T-cell (primary cell): Measurements from ENCODE around the gene FAM47B. TPM values are rescaled to one million over a fixed set of nuclear protein-coding genes. Genes with fewer than 3 reads are reported as not detected.

Source experiments
- ATAC-seq, 4 experiments: fragments of 200-7000 bp in 3 of 4; fragments of 150-1000 bp in 1 of 4; cut with Tn5 transposase; replicated peaks in 1 of 4; 1 replicate in 3 of 4; 2 replicates in 1 of 4; pipeline ENCODE4 v1.10.0; 2021; ENCODE audit warnings: moderate library complexity in 3 of 4, mild to moderate bottlenecking in 2 of 4, moderate number of reproducible peaks in 1 of 4
- CTCF ChIA-PET, 2 donors: fragments of 300-600 bp; sonication (Branson Sonifier 250); formaldehyde crosslinking; loops; one replicate each; lab custom pipeline; 2022; ENCODE audit warnings: antibody characterized with exemption in 2 of 2; lab: Charles Lee
- POLR2A ChIA-PET, 2 donors: fragments of 300-600 bp; sonication (Branson Sonifier 250); formaldehyde crosslinking; loops; one replicate each; lab custom pipeline; 2022; ENCODE audit warnings: antibody characterized with exemption in 2 of 2; lab: Charles Lee
- DNase-seq, 35 experiments: peaks; one replicate each; pipeline versions ENCODE4 v3.0.0 to v3.0.0-alpha.2; 2013 to 2023
- H3K27ac ChIP-seq: one replicate; pipeline ENCODE4 v1.5.1; 2013; ENCODE audit warnings: low read length
- H3K27me3 ChIP-seq, 2 experiments: replicated peaks in 1 of 2; 1 replicate in 1 of 2; 2 replicates in 1 of 2; pipeline versions ENCODE4 v1.6.1 to v1.7.0; 2013; ENCODE audit warnings: low read length in 1 of 2, mixed read lengths in 1 of 2; ENCODE audit not compliant: control insufficient read depth in 2 of 2, insufficient read depth in 2 of 2; ENCODE audit errors: extremely low read depth in 1 of 2
- H3K36me3 ChIP-seq, 2 donors: 1 replicate in 1 of 2; 2 replicates in 1 of 2; pipeline versions ENCODE4 v1.6.1 to v1.7.0; 2013; ENCODE audit warnings: low read length in 1 of 2; ENCODE audit not compliant: control insufficient read depth in 2 of 2, insufficient read depth in 1 of 2; ENCODE audit errors: extremely low read depth in 1 of 2
- H3K4me1 ChIP-seq, 2 experiments: 1 replicate in 1 of 2; 2 replicates in 1 of 2; pipeline versions ENCODE4 v1.6.1 to v1.7.0; 2013; ENCODE audit warnings: low read length in 2 of 2, mixed read lengths in 1 of 2; ENCODE audit not compliant: insufficient read depth in 2 of 2, control insufficient read depth in 1 of 2; ENCODE audit errors: extremely low read depth in 1 of 2
- H3K4me3 ChIP-seq, 2 donors: 1 replicate in 1 of 2; 2 replicates in 1 of 2; pipeline versions ENCODE4 v1.5.1 to v1.7.0; 2013; ENCODE audit warnings: mild to moderate bottlenecking in 2 of 2, low read length in 1 of 2, moderate library complexity in 1 of 2; ENCODE audit not compliant: control insufficient read depth in 1 of 2; ENCODE audit errors: extremely low read depth in 1 of 2
- H3K9me3 ChIP-seq: 2 replicates; pipeline ENCODE4 v1.7.0; 2013
- H3K27ac Mint-ChIP-seq, 2 donors: one replicate each; pipeline ENCODE4 v1.8.0; 2020 to 2021; ENCODE audit warnings: mild to moderate bottlenecking in 2 of 2, mixed read lengths in 2 of 2
- H3K27me3 Mint-ChIP-seq, 2 donors: one replicate each; pipeline ENCODE4 v1.8.0; 2021 to 2022; ENCODE audit warnings: mixed read lengths in 2 of 2
- H3K36me3 Mint-ChIP-seq: one replicate; pipeline ENCODE4 v1.8.0; 2021; ENCODE audit warnings: mixed read lengths
- H3K4me1 Mint-ChIP-seq, 3 donors: one replicate each; pipeline ENCODE4 v1.8.0; 2020 to 2022; ENCODE audit warnings: mixed read lengths in 3 of 3, mild to moderate bottlenecking in 1 of 3
- H3K4me3 Mint-ChIP-seq, 3 donors: one replicate each; pipeline ENCODE4 v1.8.0; 2020 to 2022; ENCODE audit warnings: mild to moderate bottlenecking in 3 of 3, mixed read lengths in 3 of 3, moderate library complexity in 3 of 3
- H3K9me3 Mint-ChIP-seq, 3 donors: one replicate each; pipeline ENCODE4 v1.8.0; 2020 to 2022; ENCODE audit warnings: mixed read lengths in 3 of 3
- WGBS: methylation state at CpG from one replicate; pipeline ENCODE4 v1.1.5; 2013; ENCODE audit warnings: missing lambda C conversion rate; ENCODE audit not compliant: insufficient coverage; 5-methylcytosine and 5-hydroxymethylcytosine counted together
- total RNA-seq, 35 experiments: library from RNA in 6 of 35; stranded (reverse) in 6 of 35; fragments of 120-200 nt in 1 of 35; gene quantifications; one replicate each; pipeline versions ENCODE4 v1.2.1 to v1.2.4 and lab custom pipeline; 2013 to 2026

The FAM47B gene
- total RNA-seq (not detected), total RNA-seq (lab: John Stamatoyannopoulos, UW) (0 reads per million in 29 experiments)
- not detected for total RNA-seq (2013)

DNA sequence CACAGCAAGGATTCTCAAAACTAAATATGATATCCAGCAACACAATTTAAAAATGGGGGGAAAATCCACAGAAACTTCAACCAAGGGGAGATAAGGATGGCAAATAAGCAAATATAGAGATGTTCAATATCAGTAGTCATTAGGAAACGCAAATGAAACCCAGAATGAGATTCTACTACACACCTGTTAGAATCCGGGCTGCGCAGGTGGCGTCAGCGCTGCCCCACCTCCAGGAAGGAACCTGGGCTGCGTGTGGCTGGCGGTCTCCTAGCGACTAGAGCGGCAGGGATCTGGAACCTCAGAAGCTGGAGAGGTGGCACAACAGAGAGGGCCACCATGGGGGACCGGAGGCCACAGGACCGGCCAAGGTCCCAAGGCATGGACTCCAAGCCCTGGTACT lies at the start of gene FAM47B:
FAM47B (plus strand) TSS at position 301 of the 400 bp plus-strand sequence; CDS start at position 337, 36 bp downstream.
- Histone ChIP-seq H3K27ac (no peak within 1 kb of the TSS), H3K4me3 (no peak within 1 kb of the TSS), H3K36me3 (no peaks in the 10 kb centered on the region), H3K9me3 (no peaks in the 10 kb centered on the region), H3K27me3 (no peaks in the 10 kb centered on the region), H3K4me1 (no peaks in the 10 kb centered on the region)
- no peaks in the 10 kb centered on the region for H3K4me1 Mint-ChIP-seq
- WGBS: 96% methylated on average over 8 of the region's 11 CpGs
- peaks cover 0 to 6% (median 5%) of the 10 kb centered on the region in 3 donors for H3K9me3 Mint-ChIP-seq
- no peaks in the 10 kb centered on the region for H3K36me3 Mint-ChIP-seq
- ATAC-seq (no peak), DNase-seq (no peak)
- no peaks in the 10 kb centered on the region for H3K27me3 Mint-ChIP-seq
- H3K27ac Mint-ChIP-seq: no peak within 1 kb of the TSS
- CTCF ChIA-PET: no interaction called here
- POLR2A ChIA-PET: no interaction called here
- H3K4me3 Mint-ChIP-seq: no peak within 1 kb of the TSS

DNA sequence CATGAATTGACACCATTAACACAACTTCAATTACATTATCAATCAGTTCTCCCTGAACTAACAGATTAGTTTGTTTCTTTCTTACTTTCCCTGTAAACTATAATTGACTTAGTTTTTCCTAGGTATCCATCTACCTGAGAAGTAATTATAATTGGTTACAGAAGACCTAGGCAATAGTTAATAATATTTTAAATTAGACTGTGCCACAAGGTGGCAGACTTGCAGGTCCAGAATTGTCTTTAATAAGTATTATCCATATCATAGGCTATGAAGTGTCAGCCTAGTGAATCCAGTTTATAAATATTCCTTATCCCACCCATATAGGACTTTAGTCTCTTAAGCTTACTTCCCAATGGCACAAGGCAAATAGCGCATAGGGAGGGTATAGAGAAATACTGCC lies 48.9 kb upstream of the FAM47B start:
- ChIA-PET CTCF (no interaction called here), POLR2A (no interaction called here)
- Histone ChIP-seq H3K27ac (no peak overlapping the region), H3K4me3 (no peak overlapping the region), H3K4me1 (no peaks in the 10 kb centered on the region), H3K36me3 (no peaks in the 10 kb centered on the region), H3K27me3 (no peaks in the 10 kb centered on the region), H3K9me3 (no peaks in the 10 kb centered on the region)
- Mint-ChIP-seq H3K27me3 (peaks cover 0 to 4% of the 10 kb centered on the region in 2 donors), H3K27ac (no peak overlapping the region), H3K4me1 (no peaks in the 10 kb centered on the region), H3K9me3 (peaks cover 0 to 4% (median 0%) of the 10 kb centered on the region in 3 donors), H3K4me3 (no peak overlapping the region), H3K36me3 (no peaks in the 10 kb centered on the region)
- ATAC-seq (no peak), DNase-seq (no peak)
- whole genome bisulfite sequencing: no CpG with 5 or more reads among the region's 1 CpG

DNA sequence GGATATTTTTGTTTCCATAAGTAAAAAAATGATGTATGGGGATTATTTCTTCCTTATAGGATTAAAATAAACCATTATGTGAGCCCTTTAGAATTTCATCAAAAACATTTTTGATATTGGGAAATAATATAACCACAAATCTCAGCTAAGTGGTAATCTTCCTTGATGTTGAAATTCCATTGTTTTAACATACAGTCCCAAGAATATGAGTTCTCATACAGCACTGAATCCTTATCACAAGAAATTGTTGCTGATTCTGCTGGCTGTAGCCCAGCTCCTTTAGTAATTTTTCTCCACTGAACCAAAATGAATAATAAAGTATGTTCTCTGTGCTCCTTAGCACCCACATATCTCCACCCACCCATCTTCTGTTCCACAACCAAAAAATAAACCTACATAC lies 41.9 kb upstream of the FAM47B start:
- no peaks in the 10 kb centered on the region for H3K9me3 ChIP-seq
- Mint-ChIP-seq H3K36me3 (no peaks in the 10 kb centered on the region), H3K4me3 (no peak overlapping the region), H3K27me3 (peaks cover 0 to 4% of the 10 kb centered on the region in 2 donors), H3K4me1 (no peaks in the 10 kb centered on the region), H3K9me3 (peaks cover 0 to 17% (median 4%) of the 10 kb centered on the region in 3 donors), H3K27ac (no peak overlapping the region)
- DNase-seq (no peak), ATAC-seq (no peak)
- CTCF ChIA-PET: no interaction called here
- H3K4me1 ChIP-seq: no peaks in the 10 kb centered on the region
- no peak overlapping the region for H3K4me3 ChIP-seq
- no peak overlapping the region for H3K27ac ChIP-seq
- no peaks in the 10 kb centered on the region for H3K36me3 ChIP-seq
- POLR2A ChIA-PET: no interaction called here
- H3K27me3 ChIP-seq: no peaks in the 10 kb centered on the region

DNA sequence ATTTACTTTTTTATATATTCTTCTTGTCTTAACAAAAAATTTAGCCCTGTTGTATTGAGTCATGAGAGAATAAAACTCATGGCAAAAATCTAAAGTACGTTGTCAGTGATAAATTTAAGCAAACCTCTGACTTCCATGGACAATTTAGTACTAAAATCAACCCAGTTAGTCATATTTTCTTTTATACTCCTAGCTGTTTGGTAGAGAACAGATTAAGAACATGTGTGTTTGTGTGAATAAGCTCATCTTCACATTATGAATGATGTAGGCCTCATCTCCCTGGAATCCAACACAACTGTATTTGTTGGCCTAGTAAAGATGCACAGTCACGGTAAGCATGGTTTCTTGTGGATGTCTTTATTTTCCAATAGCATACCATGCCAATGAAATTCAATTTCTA lies 40.8 kb upstream of the FAM47B start:
- H3K36me3 Mint-ChIP-seq: no peaks in the 10 kb centered on the region
- peaks cover 0 to 4% of the 10 kb centered on the region in 2 donors for H3K27me3 Mint-ChIP-seq
- CTCF ChIA-PET: no interaction called here
- H3K4me1 Mint-ChIP-seq: no peaks in the 10 kb centered on the region
- DNase-seq (no peak), ATAC-seq (no peak)
- no peaks in the 10 kb centered on the region for H3K27me3 ChIP-seq
- no peak overlapping the region for H3K4me3 Mint-ChIP-seq
- H3K9me3 ChIP-seq: no peaks in the 10 kb centered on the region
- POLR2A ChIA-PET: no interaction called here
- H3K27ac Mint-ChIP-seq: no peak overlapping the region
- H3K4me3 ChIP-seq: no peak overlapping the region
- no peaks in the 10 kb centered on the region for H3K4me1 ChIP-seq
- H3K27ac ChIP-seq: no peak overlapping the region
- H3K9me3 Mint-ChIP-seq: peaks cover 0 to 17% (median 4%) of the 10 kb centered on the region in 3 donors
- no peaks in the 10 kb centered on the region for H3K36me3 ChIP-seq
- no CpG with 5 or more reads among the region's 2 CpGs for WGBS

DNA sequence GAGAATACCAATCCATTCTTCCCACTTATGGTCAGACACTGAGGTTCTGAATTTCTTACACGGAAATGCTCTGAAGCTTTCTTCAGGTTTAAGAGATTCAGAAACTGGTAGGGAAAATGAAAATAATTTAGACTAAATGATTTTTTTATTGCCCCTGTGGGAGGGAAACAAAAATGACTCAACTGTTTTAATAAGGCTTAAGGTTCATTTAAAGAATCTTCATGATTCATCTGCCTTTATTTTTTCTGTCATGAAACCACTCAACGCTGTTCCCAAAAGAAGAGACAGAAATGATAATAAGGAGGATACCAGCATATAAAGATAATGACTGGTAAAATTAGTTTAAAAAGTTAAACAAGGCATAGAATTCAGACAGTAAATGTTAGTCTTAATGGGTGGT lies 39.3 kb upstream of the FAM47B start:
- DNase-seq (no peak), ATAC-seq (no peak)
- Mint-ChIP-seq H3K36me3 (no peaks in the 10 kb centered on the region), H3K4me3 (no peak overlapping the region), H3K27ac (no peak overlapping the region), H3K27me3 (peaks cover 0 to 3% of the 10 kb centered on the region in 2 donors), H3K4me1 (no peaks in the 10 kb centered on the region), H3K9me3 (peaks cover 0 to 22% (median 4%) of the 10 kb centered on the region in 3 donors)
- Histone ChIP-seq H3K27ac (no peak overlapping the region), H3K4me3 (no peak overlapping the region), H3K27me3 (no peaks in the 10 kb centered on the region), H3K4me1 (no peaks in the 10 kb centered on the region), H3K36me3 (no peaks in the 10 kb centered on the region), H3K9me3 (no peaks in the 10 kb centered on the region)
- no CpG with 5 or more reads among the region's 2 CpGs for WGBS
- ChIA-PET CTCF (no interaction called here), POLR2A (no interaction called here)

DNA sequence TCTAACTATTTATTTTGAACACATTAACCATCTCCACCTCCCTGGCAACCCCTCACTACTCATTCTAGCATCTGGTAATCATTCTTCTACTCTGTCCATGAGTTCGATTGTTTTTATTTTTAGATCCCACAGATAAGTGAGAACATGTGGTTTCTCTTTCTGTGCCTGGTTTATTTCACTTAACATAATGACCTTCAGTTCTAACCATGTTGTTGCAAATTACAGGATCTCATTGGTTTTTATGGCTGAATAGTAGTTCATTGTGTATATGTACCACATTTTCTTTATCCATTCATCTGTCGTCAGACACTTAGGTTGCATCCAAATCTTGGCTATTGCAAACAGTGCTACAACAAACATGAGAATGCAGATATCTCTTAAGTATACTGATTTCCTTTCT lies 33.4 kb upstream of the FAM47B start:
- H3K9me3 ChIP-seq: no peaks in the 10 kb centered on the region
- no peak for ATAC-seq
- Mint-ChIP-seq H3K4me3 (no peak overlapping the region), H3K9me3 (peaks cover 3 to 19% (median 4%) of the 10 kb centered on the region in 3 donors), H3K27ac (no peak overlapping the region), H3K4me1 (no peaks in the 10 kb centered on the region), H3K27me3 (peaks cover 0 to 3% of the 10 kb centered on the region in 2 donors), H3K36me3 (no peaks in the 10 kb centered on the region)
- H3K27ac ChIP-seq: no peak overlapping the region
- no peaks in the 10 kb centered on the region for H3K27me3 ChIP-seq
- CTCF ChIA-PET: no interaction called here
- POLR2A ChIA-PET: no interaction called here
- DNase-seq: no peak
- H3K36me3 ChIP-seq: no peaks in the 10 kb centered on the region
- no peak overlapping the region for H3K4me3 ChIP-seq
- no CpG with 5 or more reads among the region's 2 CpGs for WGBS
- H3K4me1 ChIP-seq: no peaks in the 10 kb centered on the region
